ENCODE measurements around the gene MARS2. TPM values are rescaled to one million over a fixed set of nuclear protein-coding genes. Genes with fewer than 3 reads are reported as not detected.

MARS2 gene
- total RNA-seq, result 3.1 and 3.5 TPM in 2 replicates

GRCh38 chr2:197705121-197705911 is at the start of gene MARS2:
Gene MARS2, plus strand, starts transcription at chr2:197705369. Its CDS starts 37 bp downstream, at chr2:197705406.

GRCh38 chr2:197675246-197675645 is 29.9 kb upstream of the MARS2 start, which contains the start of gene RFTN2:
Gene RFTN2, minus strand, starts transcription at chr2:197675587. Its CDS starts 129 bp downstream, at chr2:197675458.

Other genes starting within 250 kb of the MARS2 start
- 227 and 278 TPM in 2 replicates for gene HSPD1, start 205.5 kb upstream of the MARS2 start, total RNA-seq
- gene HSPE1, start 205.0 kb upstream of the MARS2 start, total RNA-seq, result 166 and 186 TPM in 2 replicates
- gene MOB4, start 189.3 kb upstream of the MARS2 start, total RNA-seq, result 24.8 and 26.2 TPM in 2 replicates
- 3.5 and 3.7 TPM in 2 replicates for gene RFTN2, start 29.8 kb upstream of the MARS2 start, total RNA-seq
- not detected in 2 replicates for gene BOLL, start 80.0 kb downstream of the MARS2 start, total RNA-seq
- under 0.01 and 0.17 TPM in 2 replicates for gene PLCL1, start 99.2 kb downstream of the MARS2 start, total RNA-seq

Measured in bronchus fibroblast of lung (primary cell).